ENCODE data around the gene CRTAP. TPM values are rescaled to one million over a fixed set of nuclear protein-coding genes. Genes with fewer than 3 reads are reported as not detected.
"Not testable (repeated sequence)": the region's sequence is repeated elsewhere in the genome, so short reads cannot be mapped to it uniquely, and the experiment has no call there.

Gene CRTAP
- total RNA-seq, 1 donor from 2014 or later, result 36.6 TPM

- no peaks in the 10 kb centered on the region for H3K27me3 Mint-ChIP-seq
- TF ChIP-seq CTCF (IDR thresholded peaks at IDR 0.05), result no peak
- no peaks in the 10 kb centered on the region for H3K9me3 Mint-ChIP-seq
- H3K27ac Mint-ChIP-seq, result no peak overlapping the region
- peaks cover 62% of the 10 kb centered on the region for H3K36me3 Mint-ChIP-seq (ENCODE audit: low read depth)
- POLR2A ChIA-PET, result no interaction called here
- intact Hi-C loops (cut with micrococcal nuclease), result loop anchor here (10.0 kb wide), 1 partner anchor 337 kb away; no protein-coding TSS in a partner anchor
- CTCF ChIA-PET, result interaction anchor here (5.2 kb wide), 1 partner anchor 123 kb away, joined by 74 read pairs; no protein-coding TSS in a partner anchor
- DNase-seq, result no peak
- H3K4me1 Mint-ChIP-seq, result peaks cover 10% of the 10 kb centered on the region
- H3K4me3 Mint-ChIP-seq, result no peak overlapping the region
- ATAC-seq (ENCODE audit: low read depth), result no peak
Measured at GRCh38 chr3:33071946-33072345, 41.9 kb upstream of the CRTAP start.

- no peak overlapping the region for H3K27ac Mint-ChIP-seq
- CTCF ChIA-PET, result interaction anchor here (0.6 to 5.2 kb wide), 23 partner anchors 9 to 1348 kb away, joined by 3 to 74 read pairs (median 4); no protein-coding TSS in a partner anchor
- no peak for TF ChIP-seq CTCF (IDR thresholded peaks at IDR 0.05)
- H3K4me3 Mint-ChIP-seq, result no peak overlapping the region
- H3K27me3 Mint-ChIP-seq, result no peaks in the 10 kb centered on the region
- intact Hi-C loops (cut with micrococcal nuclease), result loop anchor here (1.0 to 10.0 kb wide), 4 partner anchors 22 to 713 kb away; partner anchors contain the start of genes GLB1 and TMPPE
- POLR2A ChIA-PET, result interaction anchor here (0.6 to 1.8 kb wide), 4 partner anchors 8 to 127 kb away, joined by 4 to 6 read pairs (median 6); no protein-coding TSS in a partner anchor
- no peaks in the 10 kb centered on the region for H3K9me3 Mint-ChIP-seq
- DNase-seq (peak; percentile 33), ATAC-seq (ENCODE audit: low read depth) (peak; percentile 84)
- H3K36me3 Mint-ChIP-seq (ENCODE audit: low read depth), result peaks cover 40% of the 10 kb centered on the region
- H3K4me1 Mint-ChIP-seq, result peaks cover 17% of the 10 kb centered on the region
Measured at GRCh38 chr3:33074217-33075067, 39.4 kb upstream of the CRTAP start.

- ChIA-PET CTCF (interaction anchor here (2.0 to 5.2 kb wide), 2 partner anchors 12 to 127 kb away, joined by 5 to 74 read pairs; no protein-coding TSS in a partner anchor), POLR2A (no interaction called here)
- Mint-ChIP-seq H3K4me3 (no peak overlapping the region), H3K27me3 (no peaks in the 10 kb centered on the region), H3K36me3 (ENCODE audit: low read depth) (peaks cover 34% of the 10 kb centered on the region), H3K4me1 (peaks cover 21% of the 10 kb centered on the region), H3K27ac (no peak overlapping the region), H3K9me3 (no peaks in the 10 kb centered on the region)
- no peak for ATAC-seq (ENCODE audit: low read depth)
- DNase-seq, result no peak
- intact Hi-C loops (cut with micrococcal nuclease), result loop anchor here (2.0 to 10.0 kb wide), 2 partner anchors 21 to 341 kb away; partner anchors contain the start of genes GLB1 and TMPPE
- TF ChIP-seq CTCF (IDR thresholded peaks at IDR 0.05), result no peak
Measured at GRCh38 chr3:33075995-33076394, 37.8 kb upstream of the CRTAP start.

GRCh38 chr3:33076952-33077351, 36.9 kb upstream of the CRTAP start:
- intact Hi-C loops (cut with micrococcal nuclease), result loop anchor here (10.0 kb wide), 1 partner anchor 342 kb away; no protein-coding TSS in a partner anchor
- H3K36me3 Mint-ChIP-seq (ENCODE audit: low read depth), result peaks cover 26% of the 10 kb centered on the region
- no peak overlapping the region for H3K4me3 Mint-ChIP-seq
- POLR2A ChIA-PET, result interaction anchor here (0.7 kb wide), 1 partner anchor 382 kb away, joined by 3 read pairs; no protein-coding TSS in a partner anchor
- CTCF ChIA-PET, result interaction anchor here (1.5 kb wide), 1 partner anchor 16 kb away, joined by 4 read pairs; no protein-coding TSS in a partner anchor
- H3K27me3 Mint-ChIP-seq, result no peaks in the 10 kb centered on the region
- ATAC-seq (ENCODE audit: low read depth) (no peak), DNase-seq (no peak)
- peaks cover 22% of the 10 kb centered on the region for H3K4me1 Mint-ChIP-seq
- no peaks in the 10 kb centered on the region for H3K9me3 Mint-ChIP-seq
- TF ChIP-seq CTCF (IDR thresholded peaks at IDR 0.05), result no peak
- H3K27ac Mint-ChIP-seq, result no peak overlapping the region

- Mint-ChIP-seq H3K36me3 (ENCODE audit: low read depth) (peaks cover 28% of the 10 kb centered on the region), H3K9me3 (no peaks in the 10 kb centered on the region), H3K27ac (no peak overlapping the region), H3K4me1 (peaks cover 22% of the 10 kb centered on the region), H3K27me3 (no peaks in the 10 kb centered on the region), H3K4me3 (no peak overlapping the region)
- CTCF ChIA-PET, result interaction anchor here (0.5 to 1.5 kb wide), 3 partner anchors 9 to 699 kb away, joined by 3 to 4 read pairs (median 4); no protein-coding TSS in a partner anchor
- intact Hi-C loops (cut with micrococcal nuclease), result loop anchor here (10.0 kb wide), 1 partner anchor 343 kb away; no protein-coding TSS in a partner anchor
- ATAC-seq (ENCODE audit: low read depth) (no peak), DNase-seq (no peak)
- POLR2A ChIA-PET, result interaction anchor here (0.6 to 0.7 kb wide), 2 partner anchors 22 to 383 kb away, joined by 3 to 6 read pairs; no protein-coding TSS in a partner anchor
- no peak for TF ChIP-seq CTCF (IDR thresholded peaks at IDR 0.05)
Measured at GRCh38 chr3:33077976-33078375, 35.8 kb upstream of the CRTAP start.

GRCh38 chr3:33079813-33080212, 34.0 kb upstream of the CRTAP start:
- intact Hi-C loops (cut with micrococcal nuclease), result loop anchor here (10.0 kb wide), 1 partner anchor 345 kb away; no protein-coding TSS in a partner anchor
- CTCF ChIA-PET, result not testable (repeated sequence)
- H3K4me1 Mint-ChIP-seq, result peaks cover 20% of the 10 kb centered on the region

More at GRCh38 chr3:33079813-33080212, 34.0 kb upstream of the CRTAP start:
- H3K27me3 Mint-ChIP-seq; DNase-seq; ATAC-seq (ENCODE audit: low read depth); H3K9me3 Mint-ChIP-seq; POLR2A ChIA-PET; H3K4me3 Mint-ChIP-seq; H3K27ac Mint-ChIP-seq: not testable (repeated sequence)
- H3K36me3 Mint-ChIP-seq (ENCODE audit: low read depth), result peaks cover 33% of the 10 kb centered on the region

Measured in activated B cell treated with CpG ODN at 0.5 μM for 24 hours (primary cell).